ENCODE results near the gene NGEF.

DNA sequence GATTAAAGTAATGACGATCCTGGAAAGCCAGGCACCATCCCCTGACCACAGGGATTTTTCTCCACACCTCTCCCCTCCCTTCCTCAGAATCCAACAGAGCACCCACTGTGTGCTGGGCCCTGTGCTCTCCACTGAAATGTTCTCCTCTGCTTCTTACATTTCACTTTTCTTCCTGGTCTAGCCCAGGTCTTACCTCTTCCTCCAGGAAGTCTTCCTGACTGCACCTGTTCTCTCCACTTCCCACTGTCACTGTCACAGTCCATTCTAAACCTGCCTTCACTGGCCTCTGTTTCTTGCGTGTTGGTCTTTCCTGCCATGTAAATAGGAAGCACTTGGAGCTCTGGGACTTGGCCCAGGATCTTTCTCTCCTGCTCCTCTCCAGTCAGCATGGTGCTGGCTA lies 7.4 kb upstream of the NGEF start:
- TF ChIP-seq, protein P1, sequence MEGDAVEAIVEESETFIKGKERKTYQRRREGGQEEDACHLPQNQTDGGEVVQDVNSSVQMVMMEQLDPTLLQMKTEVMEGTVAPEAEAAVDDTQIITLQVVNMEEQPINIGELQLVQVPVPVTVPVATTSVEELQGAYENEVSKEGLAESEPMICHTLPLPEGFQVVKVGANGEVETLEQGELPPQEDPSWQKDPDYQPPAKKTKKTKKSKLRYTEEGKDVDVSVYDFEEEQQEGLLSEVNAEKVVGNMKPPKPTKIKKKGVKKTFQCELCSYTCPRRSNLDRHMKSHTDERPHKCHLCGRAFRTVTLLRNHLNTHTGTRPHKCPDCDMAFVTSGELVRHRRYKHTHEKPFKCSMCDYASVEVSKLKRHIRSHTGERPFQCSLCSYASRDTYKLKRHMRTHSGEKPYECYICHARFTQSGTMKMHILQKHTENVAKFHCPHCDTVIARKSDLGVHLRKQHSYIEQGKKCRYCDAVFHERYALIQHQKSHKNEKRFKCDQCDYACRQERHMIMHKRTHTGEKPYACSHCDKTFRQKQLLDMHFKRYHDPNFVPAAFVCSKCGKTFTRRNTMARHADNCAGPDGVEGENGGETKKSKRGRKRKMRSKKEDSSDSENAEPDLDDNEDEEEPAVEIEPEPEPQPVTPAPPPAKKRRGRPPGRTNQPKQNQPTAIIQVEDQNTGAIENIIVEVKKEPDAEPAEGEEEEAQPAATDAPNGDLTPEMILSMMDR (IDR thresholded peaks at IDR 0.05), result no peak
- TF ChIP-seq FOXM1 (IDR thresholded peaks at IDR 0.05; ENCODE audit: low read depth), result no peak
- TF ChIP-seq CHD2 (IDR thresholded peaks at IDR 0.05; ENCODE audit: low read length, partially characterized antibody), result no peak
- TF ChIP-seq EP300 (IDR thresholded peaks at IDR 0.05; ENCODE audit: borderline replicate concordance in 1 of 2, low read depth in 1 of 2, low read length in 1 of 2), result no peak
- no peak for TF ChIP-seq USF1 (IDR thresholded peaks at IDR 0.05; ENCODE audit: borderline replicate concordance, low read depth)
- no peak for TF ChIP-seq REST (IDR thresholded peaks at IDR 0.05; ENCODE audit: low read depth, low read length)
- no peak for TF ChIP-seq EZH2phosphoT487 (IDR thresholded peaks at IDR 0.05; ENCODE audit: borderline replicate concordance, low read depth)
- TF ChIP-seq, protein P2, sequence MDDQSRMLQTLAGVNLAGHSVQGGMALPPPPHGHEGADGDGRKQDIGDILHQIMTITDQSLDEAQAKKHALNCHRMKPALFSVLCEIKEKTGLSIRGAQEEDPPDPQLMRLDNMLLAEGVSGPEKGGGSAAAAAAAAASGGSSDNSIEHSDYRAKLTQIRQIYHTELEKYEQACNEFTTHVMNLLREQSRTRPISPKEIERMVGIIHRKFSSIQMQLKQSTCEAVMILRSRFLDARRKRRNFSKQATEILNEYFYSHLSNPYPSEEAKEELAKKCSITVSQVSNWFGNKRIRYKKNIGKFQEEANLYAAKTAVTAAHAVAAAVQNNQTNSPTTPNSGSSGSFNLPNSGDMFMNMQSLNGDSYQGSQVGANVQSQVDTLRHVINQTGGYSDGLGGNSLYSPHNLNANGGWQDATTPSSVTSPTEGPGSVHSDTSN (IDR thresholded peaks at IDR 0.05), result no peak
- TF ChIP-seq SMC3 (IDR thresholded peaks at IDR 0.05; ENCODE audit: low read depth, low read length), result no peak
- no peak for TF ChIP-seq FOXJ3 (CRISPR knock-in tag; IDR thresholded peaks at IDR 0.05)
